ENCODE results near the gene PCDHB2. TPM values are rescaled to one million over a fixed set of nuclear protein-coding genes. Genes with fewer than 3 reads are reported as not detected.
"Not testable (repeated sequence)": the region's sequence is repeated elsewhere in the genome, so short reads cannot be mapped to it uniquely, and the experiment has no call there.

The PCDHB2 gene
- total RNA-seq, 6 experiments from 2014 or later: 4.1 to 8.6 (median 5.3) TPM

DNA sequence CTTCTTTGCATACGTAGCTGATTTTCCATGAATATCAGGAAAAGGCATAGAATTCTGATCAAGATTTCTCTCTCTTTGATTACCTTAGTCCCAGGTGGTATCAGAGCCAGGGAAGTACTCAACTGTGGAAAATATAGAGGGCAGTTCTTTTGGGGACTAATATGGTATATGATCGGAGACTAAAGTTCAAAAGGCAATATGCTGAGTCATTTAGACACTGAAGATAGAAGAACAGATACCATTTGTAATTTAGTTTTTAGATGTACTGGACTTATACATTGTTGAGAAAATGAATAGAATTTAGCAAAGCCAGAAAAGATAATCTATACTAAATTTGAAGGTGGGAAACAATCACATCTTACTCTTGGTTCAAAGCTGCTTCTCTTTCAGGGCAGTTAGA is 10.9 kb downstream of the PCDHB2 start:
- no peak for TF ChIP-seq CTCF (IDR thresholded peaks at IDR 0.05)
- peaks cover 2% of the 10 kb centered on the region; the same call in 1 of the 2 replicates for H3K27me3 Mint-ChIP-seq (ENCODE audit: insufficient read depth)
- peaks cover 5% of the 10 kb centered on the region for H3K4me1 Mint-ChIP-seq (ENCODE audit: low read depth)
- peaks cover 37% of the 10 kb centered on the region for H3K9me3 Mint-ChIP-seq
- H3K4me3 Mint-ChIP-seq: no peak overlapping the region
- H3K36me3 Mint-ChIP-seq (ENCODE audit: low read depth): peaks cover 3% of the 10 kb centered on the region
- DNase-seq: no peak
- no peak overlapping the region for H3K27ac Mint-ChIP-seq

DNA sequence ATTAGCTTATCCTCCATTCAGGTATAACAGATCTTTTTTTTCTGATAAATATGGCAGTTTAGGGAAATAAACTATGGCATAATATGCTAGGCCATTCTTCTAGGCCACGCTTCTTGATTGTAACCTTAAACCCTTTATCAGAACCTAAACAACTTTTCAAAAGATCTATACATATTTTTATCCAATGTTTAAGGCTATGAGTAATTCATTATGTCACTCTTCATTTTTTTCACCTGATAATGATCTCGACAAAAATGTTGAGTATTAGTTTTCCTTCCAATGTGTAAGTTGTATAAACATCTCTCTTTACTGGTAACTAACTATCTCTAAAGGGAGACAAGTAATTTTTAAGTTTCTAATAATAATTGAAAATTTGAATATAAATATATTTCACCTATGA is 24.8 kb downstream of the PCDHB2 start:
- no peak for DNase-seq
- Mint-ChIP-seq H3K4me1 (ENCODE audit: low read depth) (no peaks in the 10 kb centered on the region), H3K4me3 (no peak overlapping the region), H3K27ac (no peak overlapping the region), H3K9me3 (peaks cover 35% of the 10 kb centered on the region), H3K27me3 (ENCODE audit: insufficient read depth) (no peaks in the 10 kb centered on the region; the same call in none of the 2 replicates), H3K36me3 (ENCODE audit: low read depth) (peaks cover 7% of the 10 kb centered on the region)
- TF ChIP-seq CTCF (IDR thresholded peaks at IDR 0.05): no peak

- H3K4me3 Mint-ChIP-seq: peak within 1 kb of the TSS; percentile 41; the same call in 1 of the 2 replicates
- H3K27me3 Mint-ChIP-seq (ENCODE audit: insufficient read depth): no peaks in the 10 kb centered on the region; the same call in 1 of the 2 replicates
- peaks cover 16% of the 10 kb centered on the region for H3K9me3 Mint-ChIP-seq
- peak; percentile 55 for TF ChIP-seq CTCF (IDR thresholded peaks at IDR 0.05)
- no peak for DNase-seq
- H3K27ac Mint-ChIP-seq: no peak within 1 kb of the TSS
- H3K36me3 Mint-ChIP-seq (ENCODE audit: low read depth): peaks cover 7% of the 10 kb centered on the region
- no peaks in the 10 kb centered on the region for H3K4me1 Mint-ChIP-seq (ENCODE audit: low read depth)
These were observed 27.1 kb downstream of the PCDHB2 start, which contains the start of gene PCDHB4 for GRCh38 chr5:141121563-141121962. TSS of gene PCDHB4 (plus strand) at chr5:141121818. CDS start at chr5:141121999, 181 bp downstream.

DNA sequence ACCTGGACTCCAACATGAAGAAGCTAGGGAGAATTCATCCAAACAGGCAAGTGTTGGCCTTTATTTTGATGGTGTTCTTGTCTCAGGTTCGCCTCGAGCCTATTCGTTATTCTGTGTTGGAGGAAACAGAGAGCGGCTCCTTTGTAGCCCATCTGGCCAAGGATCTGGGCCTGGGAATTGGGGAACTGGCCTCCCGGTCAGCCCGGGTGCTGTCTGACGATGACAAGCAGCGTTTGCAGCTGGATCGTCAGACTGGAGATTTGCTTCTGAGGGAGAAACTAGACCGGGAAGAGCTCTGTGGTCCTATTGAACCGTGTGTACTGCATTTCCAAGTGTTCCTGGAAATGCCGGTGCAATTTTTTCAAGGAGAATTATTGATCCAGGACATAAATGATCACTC is 27.6 kb downstream of the PCDHB2 start:
- peaks cover 13% of the 10 kb centered on the region for H3K9me3 Mint-ChIP-seq
- H3K27ac Mint-ChIP-seq: no peak overlapping the region
- H3K4me3 Mint-ChIP-seq: peak overlapping the region; percentile 41; the same call in 1 of the 2 replicates

GRCh38 chr5:141123396-141124135 is 29.2 kb downstream of the PCDHB2 start:
- not testable (repeated sequence) for H3K4me1 Mint-ChIP-seq (ENCODE audit: low read depth); H3K27ac Mint-ChIP-seq; H3K27me3 Mint-ChIP-seq (ENCODE audit: insufficient read depth); H3K36me3 Mint-ChIP-seq (ENCODE audit: low read depth); DNase-seq; H3K4me3 Mint-ChIP-seq
- H3K9me3 Mint-ChIP-seq: peaks cover 13% of the 10 kb centered on the region

More for the DNA sequence above, 27.6 kb downstream of the PCDHB2 start:
- Mint-ChIP-seq H3K4me1 (ENCODE audit: low read depth) (no peaks in the 10 kb centered on the region), H3K27me3 (ENCODE audit: insufficient read depth) (no peaks in the 10 kb centered on the region; the same call in 1 of the 2 replicates), H3K36me3 (ENCODE audit: low read depth) (peaks cover 7% of the 10 kb centered on the region)
- no peak for DNase-seq
- no peak for TF ChIP-seq CTCF (IDR thresholded peaks at IDR 0.05)

DNA sequence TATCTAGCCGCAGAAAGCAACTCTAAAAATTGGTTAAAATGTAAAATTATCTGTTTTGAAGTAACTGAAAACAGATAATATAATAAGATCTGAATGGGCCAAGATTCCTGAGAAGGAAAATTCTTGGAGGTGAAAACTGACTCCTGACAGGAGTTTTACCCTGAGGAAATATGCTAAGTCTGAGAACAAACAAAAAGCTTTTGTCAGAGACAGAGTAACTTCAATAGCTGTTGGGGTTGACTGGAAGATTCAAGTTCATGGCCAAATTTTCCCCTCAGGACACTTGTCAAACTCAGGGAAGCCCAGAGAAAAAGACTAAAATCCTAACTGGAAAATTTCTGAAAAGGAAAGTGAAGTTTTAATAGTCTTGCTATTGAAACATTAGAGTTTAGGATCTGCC is 32.9 kb downstream of the PCDHB2 start:
- H3K36me3 Mint-ChIP-seq (ENCODE audit: low read depth): peaks cover 7% of the 10 kb centered on the region
- no peaks in the 10 kb centered on the region for H3K4me1 Mint-ChIP-seq (ENCODE audit: low read depth)
- DNase-seq: no peak
- H3K9me3 Mint-ChIP-seq: peaks cover 9% of the 10 kb centered on the region
- no peaks in the 10 kb centered on the region; the same call in 1 of the 2 replicates for H3K27me3 Mint-ChIP-seq (ENCODE audit: insufficient read depth)
- no peak overlapping the region for H3K27ac Mint-ChIP-seq
- no peak overlapping the region for H3K4me3 Mint-ChIP-seq
- no peak for TF ChIP-seq CTCF (IDR thresholded peaks at IDR 0.05)
